NCI-H526 treated with DMSO at 0.1 percent for 48 hours (cell line): ENCODE measurements around the gene ZC3H10.

Experiments
- DNase-seq: peaks from one replicate; lab custom pipeline; 2025; lab: John Stamatoyannopoulos, UW

ZC3H10 gene

DNA sequence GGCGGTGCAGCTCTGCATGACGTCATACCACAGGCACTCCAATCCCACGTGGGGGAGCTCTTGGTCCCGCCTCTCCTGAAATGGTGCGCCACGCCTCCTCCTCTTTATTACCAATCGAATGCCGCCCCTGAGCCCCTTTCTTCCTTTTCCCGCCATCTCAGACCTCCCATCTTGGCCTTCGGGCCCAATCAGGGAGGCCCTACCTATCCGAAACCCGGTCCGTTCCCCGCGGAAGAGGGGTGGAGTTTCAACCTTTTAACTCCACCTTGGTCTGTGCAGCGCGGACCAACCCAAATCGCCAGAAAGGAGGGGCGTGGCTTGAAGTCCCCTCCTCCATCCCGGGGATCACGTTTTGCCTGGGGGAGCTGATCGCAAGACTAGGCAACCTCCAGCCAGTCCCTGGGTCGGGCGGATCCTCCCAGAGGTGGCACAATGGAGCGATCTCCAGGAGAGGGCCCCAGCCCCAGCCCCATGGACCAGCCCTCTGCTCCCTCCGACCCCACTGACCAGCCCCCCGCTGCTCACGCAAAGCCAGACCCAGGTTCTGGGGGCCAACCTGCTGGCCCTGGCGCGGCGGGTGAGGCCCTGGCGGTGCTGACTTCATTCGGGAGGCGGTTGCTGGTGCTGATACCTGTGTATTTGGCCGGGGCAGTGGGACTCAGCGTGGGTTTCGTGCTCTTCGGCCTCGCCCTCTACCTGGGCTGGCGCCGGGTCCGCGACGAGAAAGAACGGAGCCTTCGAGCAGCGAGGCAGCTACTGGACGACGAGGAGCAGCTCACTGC is 10.0 kb downstream of the ZC3H10 start, which contains the start of gene ESYT1:
Gene ESYT1, plus strand, starts transcription at position 380 of the 782 bp plus-strand sequence. Its CDS starts 53 bp downstream, at position 433.
- DNase-seq: peak; percentile 97

DNA sequence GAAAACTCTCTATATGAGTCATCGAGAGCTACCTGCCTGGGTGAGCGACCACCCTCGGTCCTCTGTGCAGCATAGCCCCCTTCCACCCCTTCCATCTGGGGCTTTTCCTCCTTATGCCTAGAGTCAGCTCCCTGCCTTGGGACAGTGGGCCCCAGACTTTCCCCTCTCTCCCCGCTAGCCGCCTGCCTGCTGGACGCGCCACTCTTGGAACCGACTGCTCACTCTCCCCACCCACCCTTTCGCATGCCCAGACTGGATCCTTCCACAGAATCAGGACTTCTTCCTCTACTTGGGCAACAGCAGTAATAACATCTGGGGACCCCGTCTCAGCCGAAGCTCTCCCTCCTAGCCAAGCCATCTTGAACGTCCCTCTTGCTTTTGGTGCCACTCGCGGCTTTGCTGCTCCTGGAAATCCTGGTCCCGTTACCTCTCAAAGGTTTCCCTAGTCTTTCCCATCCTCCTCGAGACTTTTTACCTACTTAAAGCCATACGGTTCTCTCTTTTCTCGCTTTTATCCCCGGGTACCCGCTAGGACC is 10.7 kb downstream of the ZC3H10 start:
- DNase-seq: no peak

DNA sequence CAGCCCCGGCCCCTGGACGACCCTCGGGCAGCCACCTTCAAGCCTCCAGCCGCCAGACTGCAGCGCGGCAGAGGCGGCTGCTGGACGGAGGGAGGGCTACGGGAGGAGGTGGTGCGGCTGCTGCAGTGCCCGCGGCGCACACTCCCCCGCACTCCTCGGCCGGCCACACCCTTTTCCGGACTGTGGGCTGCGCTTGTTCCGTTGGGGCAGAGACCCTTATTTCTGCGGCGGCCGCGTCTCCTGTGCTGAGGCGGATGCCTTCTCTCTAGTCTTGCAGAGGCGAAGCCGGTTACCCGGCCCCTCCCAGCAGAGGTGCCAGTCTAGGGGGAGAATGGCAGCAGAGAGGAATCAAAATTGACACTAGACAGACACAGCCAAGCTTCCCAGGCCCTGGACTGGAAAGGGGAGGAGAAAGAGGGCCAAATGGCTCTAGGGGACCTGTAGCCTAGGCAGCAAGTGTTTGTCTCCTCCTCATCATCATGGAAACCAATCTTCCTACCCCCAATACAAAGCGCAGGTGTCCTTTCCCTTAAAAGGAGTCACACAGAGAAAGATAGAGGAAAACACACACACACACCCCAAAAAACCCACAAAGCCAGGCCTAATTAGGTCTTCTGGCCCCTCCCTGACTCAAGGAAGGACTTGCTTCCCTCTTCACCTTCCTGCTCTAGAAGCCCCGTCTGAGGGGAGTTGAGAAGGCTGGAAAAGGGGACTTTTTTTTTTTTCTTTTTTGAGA is 11.3 kb downstream of the ZC3H10 start:
- no peak for DNase-seq

DNA sequence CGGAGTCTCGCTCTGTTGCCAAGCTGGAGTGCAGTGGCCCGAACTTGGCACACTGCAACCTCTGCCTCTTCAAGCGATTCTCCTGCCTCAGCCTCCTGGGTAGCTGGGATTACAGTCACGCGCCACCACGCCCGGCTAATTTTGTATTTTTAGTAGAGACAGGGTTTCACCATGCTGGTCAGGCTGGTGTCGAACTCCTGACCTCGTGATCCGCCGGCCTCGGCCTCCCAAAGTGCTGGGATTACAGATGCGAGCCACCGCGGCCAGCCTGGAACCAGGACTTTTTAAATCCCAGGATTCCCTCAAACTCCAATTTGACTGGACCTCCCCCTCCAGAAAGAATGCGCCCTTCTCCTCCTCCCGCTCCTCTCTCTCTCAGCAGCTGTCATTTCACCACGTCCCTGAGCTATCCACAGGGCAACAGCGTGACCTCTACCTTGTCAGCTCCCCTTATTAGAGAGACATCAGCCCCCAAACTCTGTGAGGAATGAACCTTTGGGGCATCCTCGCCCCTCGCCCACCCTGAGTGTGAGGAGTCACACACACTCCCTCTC is 12.0 kb downstream of the ZC3H10 start:
- no peak for DNase-seq

DNA sequence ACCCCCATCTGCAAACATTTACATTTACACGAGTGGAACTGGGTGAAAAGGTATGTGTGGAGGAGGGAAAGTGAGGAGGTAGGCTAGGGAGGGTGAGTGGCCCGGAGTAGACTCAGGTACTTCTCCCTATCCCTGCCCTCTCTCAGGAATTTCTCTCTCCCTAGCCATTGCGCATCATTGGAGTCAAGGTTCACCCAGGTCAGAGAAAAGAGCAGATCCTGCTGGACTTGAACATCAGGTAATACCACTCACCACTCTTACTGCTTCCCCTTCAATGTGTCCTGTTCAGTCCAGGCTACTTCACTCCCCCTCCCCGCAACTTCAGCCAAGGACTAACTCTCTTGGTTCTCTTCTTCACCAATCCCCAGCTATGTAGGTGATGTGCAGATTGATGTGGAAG is 12.8 kb downstream of the ZC3H10 start:
- no peak for DNase-seq

DNA sequence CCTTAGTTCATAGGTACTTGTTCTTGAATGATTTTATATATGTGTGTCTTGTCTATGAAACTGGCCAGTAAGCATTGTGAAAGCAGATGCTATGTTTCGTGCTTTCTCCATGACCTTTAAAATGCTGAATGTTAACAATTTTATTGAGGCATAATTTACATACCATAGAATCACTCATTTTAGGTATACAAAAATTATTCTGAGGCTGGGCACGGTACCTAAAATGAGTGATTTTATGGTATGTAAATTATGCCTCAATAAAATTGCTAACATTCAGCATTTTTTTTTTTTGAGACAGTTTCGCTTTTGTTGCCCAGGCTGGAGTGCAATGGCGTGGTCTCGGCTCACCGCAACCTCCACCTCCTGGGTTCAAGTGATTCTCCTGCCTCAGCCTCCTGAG is 16.8 kb downstream of the ZC3H10 start:
- DNase-seq: no peak

DNA sequence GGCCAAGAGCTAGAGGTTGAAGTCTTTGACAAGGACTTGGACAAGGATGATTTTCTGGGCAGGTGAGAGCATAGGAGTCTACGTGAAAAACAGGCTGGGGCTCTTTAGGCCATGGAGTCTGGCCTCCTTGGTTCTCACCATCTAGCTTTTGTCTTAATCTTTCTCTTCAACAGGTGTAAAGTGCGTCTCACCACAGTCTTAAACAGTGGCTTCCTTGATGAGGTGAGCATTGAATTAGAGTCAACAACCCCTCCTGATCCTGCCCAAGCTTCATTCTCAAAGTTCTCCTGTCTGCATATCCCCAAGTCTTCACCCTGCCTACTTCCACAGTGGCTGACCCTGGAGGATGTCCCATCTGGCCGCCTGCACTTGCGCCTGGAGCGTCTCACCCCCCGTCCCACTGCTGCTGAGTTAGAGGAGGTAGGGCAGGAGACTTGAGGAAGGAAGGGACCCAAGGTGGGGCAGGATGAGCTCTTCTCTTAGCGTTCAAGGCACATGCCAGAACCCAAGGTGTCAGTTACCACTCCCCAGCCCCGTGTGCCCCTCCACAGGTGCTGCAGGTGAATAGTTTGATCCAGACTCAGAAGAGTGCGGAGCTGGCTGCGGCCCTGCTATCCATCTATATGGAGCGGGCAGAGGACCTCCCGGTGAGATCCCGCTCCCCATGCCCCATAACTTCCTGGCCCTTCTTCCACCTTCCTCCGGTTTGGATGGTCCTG is 19.9 kb downstream of the ZC3H10 start:
- no peak for DNase-seq

DNA sequence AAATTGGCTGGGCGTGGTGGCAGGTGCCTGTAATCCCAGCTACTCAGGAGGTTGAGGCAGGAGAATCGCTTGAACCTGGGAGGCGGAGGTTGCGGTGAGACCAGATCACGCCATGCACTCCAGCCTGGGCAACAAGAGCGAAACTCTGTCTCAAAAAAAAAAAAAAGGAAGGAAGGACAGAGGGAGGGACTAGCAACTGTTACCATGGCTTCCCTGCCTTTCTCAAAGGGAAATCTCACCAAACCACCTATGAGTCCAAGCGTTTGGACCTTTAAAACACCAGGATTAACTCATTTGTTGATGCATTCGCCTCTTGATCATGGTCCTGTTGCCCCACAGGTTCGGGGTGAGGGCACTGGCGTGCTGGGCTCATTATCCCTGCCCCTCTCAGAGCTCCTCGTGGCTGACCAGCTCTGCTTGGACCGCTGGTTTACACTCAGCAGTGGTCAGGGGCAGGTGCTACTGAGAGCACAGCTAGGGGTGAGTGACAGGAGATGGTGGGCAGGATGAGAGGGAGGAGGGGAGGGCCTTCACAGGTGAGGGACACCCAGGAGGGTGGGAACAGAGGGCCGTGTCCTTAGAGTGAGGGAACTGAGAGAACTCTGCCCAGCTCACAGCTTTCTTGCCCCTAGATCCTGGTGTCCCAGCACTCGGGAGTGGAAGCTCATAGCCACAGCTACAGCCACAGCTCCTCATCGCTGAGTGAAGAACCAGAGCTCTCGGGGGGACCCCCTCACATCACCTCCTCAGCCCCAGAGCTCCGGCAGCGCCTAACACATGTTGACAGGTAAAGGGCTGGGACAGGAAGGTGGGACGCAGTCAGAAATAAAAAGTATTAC is 24.1 kb downstream of the ZC3H10 start:
- no peak for DNase-seq

DNA sequence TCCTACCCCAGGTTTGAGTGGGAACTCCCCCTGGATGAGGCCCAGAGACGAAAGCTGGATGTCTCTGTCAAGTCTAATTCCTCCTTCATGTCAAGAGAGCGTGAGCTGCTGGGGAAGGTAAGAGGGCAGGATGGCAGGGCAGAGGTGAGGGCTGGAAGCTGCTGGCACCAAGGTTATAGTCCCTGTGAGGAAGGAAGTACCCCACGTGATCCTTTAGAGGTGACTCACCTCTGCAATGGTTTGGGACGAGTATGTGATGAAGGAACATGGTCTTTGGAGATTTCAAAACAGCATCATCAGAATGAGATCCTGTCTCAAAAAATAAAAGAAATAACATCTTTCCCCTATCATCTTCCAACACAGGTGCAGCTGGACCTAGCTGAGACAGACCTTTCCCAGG is 25.2 kb downstream of the ZC3H10 start:
- DNase-seq: no peak

DNA sequence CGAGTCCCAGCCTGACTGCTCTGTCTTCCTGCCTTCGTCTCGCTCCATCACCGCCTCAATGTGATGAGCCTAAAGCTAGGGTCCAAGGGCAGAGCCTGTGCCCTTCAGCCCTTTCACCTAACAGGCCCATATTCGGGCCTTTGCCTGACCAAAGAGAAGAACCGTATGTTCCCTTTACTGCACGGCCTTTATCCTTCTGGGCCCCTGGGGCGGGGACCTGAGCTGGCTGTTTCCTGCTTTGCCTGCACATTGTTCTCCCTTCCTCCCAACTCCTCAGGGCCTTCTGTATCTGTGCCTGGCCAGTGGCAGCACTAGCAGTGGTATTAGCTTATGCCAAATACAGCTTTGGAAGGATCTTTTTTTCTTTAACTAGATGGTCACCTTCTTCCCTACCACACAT is 25.8 kb downstream of the ZC3H10 start:
- no peak for DNase-seq

DNA sequence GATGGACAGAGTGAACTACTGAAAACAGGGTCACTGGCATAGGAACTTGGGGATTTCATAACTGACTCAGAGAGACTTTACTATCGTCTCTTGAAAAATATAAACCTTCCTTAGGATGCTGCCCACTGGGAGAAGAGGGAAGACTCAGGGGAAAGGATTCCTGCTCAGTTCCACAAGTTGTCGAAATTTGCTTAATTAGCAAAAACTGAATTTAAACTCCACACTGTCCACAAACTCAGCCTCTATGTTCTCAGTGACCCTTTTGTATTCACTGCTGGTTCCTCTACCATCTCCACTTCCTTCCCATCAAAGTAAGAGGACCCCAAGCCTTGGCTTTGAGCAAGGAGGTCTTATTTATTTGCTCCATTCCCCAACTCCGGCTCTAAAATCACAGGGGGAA is 27.2 kb downstream of the ZC3H10 start:
- no peak for DNase-seq

DNA sequence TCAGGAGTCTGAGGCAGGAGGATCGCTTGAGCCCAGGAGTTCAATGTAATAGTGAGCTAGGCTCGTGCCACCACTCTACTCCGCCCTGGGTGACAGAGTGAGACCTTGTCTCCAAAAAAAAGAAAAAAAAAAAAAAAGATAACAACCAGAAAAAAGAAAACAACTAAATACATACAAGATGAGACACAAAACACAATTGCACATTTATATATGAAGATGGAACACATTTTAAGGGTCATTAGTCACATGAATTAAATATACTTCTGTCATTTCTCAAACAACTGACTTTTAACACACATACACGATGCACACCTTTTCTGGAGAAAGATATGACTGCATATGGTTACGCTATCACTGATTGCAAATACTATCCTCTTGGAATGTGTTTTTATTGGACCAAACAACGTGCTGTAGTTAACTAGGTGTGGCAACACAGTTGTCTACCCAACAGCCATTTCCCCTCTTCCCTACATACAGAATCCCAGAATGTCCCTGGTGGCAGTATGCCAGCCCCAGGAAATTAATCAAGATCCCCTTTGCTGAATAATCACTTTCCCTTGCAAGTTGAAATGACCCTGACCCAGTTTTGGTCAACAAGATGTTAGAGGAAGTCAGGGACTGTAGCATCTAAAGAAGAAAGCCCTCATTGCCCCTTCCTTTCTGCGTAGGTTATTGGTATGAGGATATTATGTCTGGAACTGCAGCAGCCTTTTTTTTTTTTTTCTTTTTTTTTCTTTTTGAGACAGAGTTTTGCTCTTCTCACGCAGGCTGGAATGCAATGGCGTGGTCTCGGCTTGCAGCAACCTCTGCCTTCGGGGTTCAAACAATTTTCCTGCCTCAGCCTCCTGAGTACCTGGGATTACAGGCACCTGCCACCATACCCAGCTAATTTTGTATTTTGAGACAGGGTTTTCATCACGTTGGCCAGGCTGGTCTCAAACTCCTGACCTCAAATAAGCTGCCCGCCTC is 28.7 kb downstream of the ZC3H10 start:
- DNase-seq: no peak

DNA sequence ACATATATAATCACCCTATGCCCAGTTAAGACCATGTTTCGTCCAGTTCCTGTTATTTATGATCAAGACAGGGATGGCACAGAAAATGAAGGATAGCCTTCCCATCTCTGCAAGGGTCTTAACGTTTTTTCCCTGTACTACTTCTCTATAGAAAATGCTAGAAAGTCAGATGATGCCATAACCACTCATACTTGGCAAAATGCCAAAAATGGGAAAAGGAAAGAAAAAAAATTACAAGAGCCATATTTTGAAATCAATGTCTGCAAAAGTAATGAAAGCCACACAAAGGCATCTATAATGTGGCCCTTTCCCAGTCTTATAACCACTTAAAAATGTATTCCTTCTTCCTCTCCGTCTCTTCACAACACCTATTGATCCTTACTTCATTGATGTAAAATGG is 32.5 kb downstream of the ZC3H10 start:
- no peak for DNase-seq

DNA sequence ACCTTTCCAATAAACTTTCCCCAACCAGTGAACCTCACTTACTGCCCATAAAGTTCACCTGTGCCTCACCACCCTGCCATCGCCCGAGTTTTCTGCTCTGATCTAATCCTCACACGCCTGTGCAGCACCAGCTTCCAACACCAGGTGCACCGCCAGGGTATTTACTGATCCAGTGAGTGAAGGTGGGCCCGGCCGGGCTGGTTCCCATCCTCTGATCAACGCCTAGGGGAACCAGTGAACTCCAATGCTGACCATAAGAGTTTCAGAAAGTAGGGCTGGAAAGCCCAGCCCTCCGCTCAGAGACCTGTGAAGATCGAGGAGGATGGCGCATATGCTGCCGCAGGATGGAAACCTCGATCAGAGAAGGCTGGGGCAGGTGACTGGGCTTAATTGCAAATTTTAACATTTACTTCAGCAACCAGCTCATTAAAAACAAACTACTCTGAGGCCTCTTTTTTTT is 33.6 kb downstream of the ZC3H10 start:
- peak; percentile 40 for DNase-seq

DNA sequence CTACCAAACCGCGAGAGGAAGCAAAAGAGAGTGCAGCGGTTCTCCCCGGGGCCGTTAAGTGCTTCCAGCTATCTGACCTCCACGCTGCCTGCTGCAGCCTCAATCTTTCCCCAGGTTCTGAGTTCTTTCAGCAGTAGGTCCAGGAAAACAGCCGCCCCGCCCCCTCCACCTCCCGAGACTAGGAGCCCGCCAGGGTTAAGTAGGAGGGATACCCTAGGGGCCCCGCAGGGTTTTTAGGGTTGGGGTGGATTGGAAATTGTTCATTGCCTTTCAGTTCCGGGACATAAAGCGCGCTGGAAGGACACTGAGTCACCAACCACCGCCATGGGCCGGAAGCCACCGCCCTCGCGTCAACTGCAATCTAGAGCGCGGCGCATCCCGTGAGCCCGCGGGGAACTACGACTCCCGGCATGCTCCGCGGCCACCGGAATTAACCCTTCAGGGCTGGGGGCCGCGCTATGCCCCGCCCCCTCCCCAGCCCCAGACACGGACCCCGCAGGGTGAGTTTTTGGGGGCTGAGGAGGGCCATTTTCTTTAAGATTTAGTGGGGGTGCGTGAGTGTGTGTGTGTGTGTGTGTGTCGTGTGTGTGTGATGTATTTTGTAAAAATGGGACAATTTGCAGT is 34.2 kb downstream of the ZC3H10 start, which contains the start of gene MYL6B:
Gene MYL6B, plus strand, starts transcription at position 456 of the 624 bp plus-strand sequence. CDS start 1,332 bp downstream, outside the sequence.
- DNase-seq: peak; percentile 85

DNA sequence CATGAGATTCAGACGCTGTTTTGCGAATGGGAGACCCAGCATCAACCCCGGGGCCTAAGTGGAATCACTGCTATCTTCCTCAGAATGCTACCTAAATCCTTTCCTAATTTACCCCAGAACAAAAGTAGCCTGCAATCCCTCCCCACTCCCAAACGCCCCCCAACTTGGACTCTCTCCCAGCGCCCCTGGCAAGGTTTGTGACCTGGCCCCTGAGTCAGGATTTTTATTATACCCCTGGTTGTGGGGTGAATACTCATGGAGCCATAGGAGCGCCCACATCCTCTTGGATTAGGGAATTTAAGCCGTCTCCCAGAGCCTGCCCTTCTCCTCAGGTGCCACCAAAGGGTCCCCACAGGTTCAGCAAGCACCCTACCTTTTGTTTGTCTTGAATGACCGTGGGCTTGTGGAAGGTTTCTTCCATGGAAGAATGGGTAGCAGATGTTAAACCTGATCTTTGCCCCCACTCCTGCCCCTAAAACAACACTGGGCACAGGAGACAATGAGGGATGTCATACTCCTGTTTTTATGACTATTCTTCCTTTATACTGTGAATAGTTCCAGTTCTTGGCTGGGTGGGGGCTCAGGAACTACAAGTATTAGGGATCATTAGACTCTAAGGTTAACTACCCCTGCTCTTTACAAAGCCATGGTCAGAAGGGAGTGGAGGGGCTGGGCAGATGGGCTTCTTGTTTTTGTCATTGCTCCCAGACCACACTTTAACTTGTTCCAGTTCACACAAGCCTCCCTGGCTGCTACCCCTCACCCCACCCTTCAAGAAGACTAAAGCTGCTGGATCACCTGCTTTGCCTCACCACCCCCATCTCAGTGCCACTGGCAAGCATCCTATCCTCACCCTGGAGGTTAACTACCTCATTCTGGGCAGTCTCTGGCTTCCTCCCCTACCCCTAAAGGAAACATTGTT is 35.0 kb downstream of the ZC3H10 start:
- DNase-seq: no peak

DNA sequence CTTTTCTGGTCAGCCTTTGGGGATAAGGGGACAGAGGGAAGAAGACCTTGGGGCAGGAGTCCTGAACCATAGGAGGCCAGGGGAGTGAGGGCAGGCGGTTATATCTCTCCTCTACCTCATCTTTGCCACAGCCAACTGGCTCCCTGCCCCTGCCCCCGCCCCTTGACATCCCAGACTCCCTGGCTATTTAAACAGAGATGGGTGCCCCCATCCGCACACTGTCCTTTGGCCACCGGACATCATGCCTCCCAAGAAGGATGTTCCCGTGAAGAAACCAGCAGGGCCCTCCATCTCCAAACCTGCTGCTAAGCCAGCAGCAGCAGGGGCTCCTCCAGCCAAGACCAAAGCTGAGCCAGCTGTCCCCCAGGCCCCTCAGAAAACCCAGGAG is 35.6 kb downstream of the ZC3H10 start:
- no peak for DNase-seq

DNA sequence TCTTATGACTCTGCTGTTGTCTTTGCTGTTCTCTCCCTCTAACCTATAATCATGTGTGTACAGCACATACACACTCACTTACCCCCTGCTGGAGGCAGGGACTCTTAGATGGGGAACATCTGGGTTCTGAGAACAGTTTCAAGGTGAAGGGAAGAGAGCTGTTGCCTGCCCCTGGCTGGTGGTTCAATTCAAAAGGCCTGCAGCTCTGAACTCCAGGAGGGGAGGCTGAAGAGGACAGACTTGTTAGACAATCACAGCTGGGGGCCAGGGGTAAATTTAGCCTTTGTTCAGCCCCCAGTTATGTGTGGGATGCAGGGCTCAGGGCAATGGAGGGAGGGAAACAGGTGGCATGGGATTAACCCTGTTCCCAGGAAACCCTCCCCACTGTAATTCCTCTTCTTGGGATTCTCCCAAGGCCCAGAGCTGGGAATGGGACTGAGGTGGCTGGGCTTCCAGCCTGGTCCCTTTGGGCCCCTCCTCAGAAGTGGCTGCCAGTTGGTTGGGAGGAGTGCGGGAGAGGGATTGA is 36.2 kb downstream of the ZC3H10 start:
- DNase-seq: no peak
